ENCODE results near the gene WIF1.

WIF1 gene

DNA sequence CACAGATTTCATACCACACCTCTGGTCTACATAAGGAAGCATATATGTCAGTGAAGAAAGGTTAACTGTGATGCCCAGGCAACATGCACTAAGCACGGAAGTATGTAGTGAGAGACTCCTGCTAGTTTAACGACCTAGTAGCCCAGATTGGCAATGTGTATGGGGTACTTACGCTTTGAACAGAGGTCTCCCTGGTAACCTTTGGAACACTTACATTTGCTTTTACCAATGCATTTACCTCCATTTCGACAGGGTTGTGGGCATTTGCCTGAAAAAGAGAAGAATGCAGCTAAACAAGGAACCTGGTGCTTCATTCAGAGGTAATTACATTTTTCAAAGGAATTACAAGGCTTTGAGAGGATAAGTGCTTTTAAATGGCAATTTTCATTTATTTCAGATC lies 65.2 kb downstream of the WIF1 start:
- no peak for DNase-seq (ENCODE audit: low read depth, low spot score)
- in situ Hi-C loops (cut with HindIII; ENCODE audit: low sequenced_read_pairs) = no loop called here
- no peak overlapping the region for H3K4me3 ChIP-seq (ENCODE audit: low read depth, low read length)
- TF ChIP-seq, protein P1, sequence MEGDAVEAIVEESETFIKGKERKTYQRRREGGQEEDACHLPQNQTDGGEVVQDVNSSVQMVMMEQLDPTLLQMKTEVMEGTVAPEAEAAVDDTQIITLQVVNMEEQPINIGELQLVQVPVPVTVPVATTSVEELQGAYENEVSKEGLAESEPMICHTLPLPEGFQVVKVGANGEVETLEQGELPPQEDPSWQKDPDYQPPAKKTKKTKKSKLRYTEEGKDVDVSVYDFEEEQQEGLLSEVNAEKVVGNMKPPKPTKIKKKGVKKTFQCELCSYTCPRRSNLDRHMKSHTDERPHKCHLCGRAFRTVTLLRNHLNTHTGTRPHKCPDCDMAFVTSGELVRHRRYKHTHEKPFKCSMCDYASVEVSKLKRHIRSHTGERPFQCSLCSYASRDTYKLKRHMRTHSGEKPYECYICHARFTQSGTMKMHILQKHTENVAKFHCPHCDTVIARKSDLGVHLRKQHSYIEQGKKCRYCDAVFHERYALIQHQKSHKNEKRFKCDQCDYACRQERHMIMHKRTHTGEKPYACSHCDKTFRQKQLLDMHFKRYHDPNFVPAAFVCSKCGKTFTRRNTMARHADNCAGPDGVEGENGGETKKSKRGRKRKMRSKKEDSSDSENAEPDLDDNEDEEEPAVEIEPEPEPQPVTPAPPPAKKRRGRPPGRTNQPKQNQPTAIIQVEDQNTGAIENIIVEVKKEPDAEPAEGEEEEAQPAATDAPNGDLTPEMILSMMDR (IDR thresholded peaks at IDR 0.05; ENCODE audit: low read depth, low read length) = no peak

DNA sequence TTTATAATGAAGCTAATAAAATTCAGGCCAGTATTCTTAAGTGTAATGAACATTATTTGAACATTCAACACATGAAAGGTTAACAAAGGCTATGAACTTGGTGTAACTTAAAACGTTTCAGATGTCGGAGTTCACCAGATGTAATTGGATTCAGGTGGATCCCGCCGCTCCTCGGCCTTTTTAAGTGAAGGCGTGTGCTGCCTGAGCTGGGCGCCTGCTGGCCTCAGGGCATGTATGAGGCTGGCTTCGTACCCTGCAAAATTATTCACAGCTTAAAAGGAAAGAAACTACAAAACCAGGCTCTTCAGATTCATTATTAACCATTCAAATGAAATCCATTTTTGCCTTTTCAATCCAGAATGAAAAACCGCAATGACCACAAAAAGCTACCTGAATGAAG lies 69.9 kb downstream of the WIF1 start:
- no peak for DNase-seq (ENCODE audit: low read depth, low spot score)
- in situ Hi-C loops (cut with HindIII; ENCODE audit: low sequenced_read_pairs) = no loop called here
- TF ChIP-seq, protein P1 (IDR thresholded peaks at IDR 0.05; ENCODE audit: low read depth, low read length) = no peak
- no peak overlapping the region for H3K4me3 ChIP-seq (ENCODE audit: low read depth, low read length)

DNA sequence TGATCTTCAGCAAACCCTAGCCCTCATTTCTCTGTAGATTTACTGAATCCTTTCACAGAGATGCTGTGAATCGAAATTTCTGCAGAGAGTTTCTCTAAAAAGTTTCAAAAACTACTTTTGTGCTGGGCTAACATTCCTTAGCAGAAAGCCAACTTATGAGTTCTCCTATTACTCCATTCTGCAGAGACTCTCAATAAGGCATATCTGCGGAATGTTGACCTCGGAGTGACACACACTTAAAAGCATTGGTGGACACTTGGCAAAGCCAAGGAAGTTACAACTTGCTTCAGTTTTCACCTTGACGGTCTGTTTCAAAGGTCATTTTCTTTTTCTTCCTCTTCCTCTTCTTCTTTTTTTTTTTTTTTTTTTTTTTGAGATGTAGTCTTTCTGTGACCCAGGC lies 75.8 kb downstream of the WIF1 start:
- H3K4me3 ChIP-seq (ENCODE audit: low read depth, low read length) = no peak overlapping the region
- DNase-seq (ENCODE audit: low read depth, low spot score) = no peak
- in situ Hi-C loops (cut with HindIII; ENCODE audit: low sequenced_read_pairs) = no loop called here
- TF ChIP-seq, protein P1 (IDR thresholded peaks at IDR 0.05; ENCODE audit: low read depth, low read length) = no peak

DNA sequence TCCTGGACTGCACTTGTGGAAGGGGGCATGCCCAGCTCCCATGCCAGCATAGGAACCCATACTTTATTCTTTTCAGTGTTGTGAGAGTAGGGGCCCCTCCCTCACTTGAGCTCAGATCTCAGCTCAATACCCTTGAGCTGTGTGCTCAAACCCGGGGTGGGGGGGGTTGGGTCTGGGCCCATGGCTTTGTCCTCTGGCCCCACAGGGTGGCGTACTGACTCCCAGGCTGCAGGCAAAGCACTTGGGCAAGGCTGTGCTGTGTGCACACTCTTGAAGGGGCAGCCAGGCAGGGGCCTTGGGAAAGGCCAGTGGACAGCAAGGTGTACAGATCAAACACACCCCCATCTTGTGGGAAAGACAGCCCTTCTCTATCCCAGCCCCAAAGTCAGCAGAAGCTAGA lies 81.8 kb downstream of the WIF1 start:
- in situ Hi-C loops (cut with HindIII; ENCODE audit: low sequenced_read_pairs) = no loop called here
- TF ChIP-seq, protein P1 (IDR thresholded peaks at IDR 0.05; ENCODE audit: low read depth, low read length) = no peak
- no peak for DNase-seq (ENCODE audit: low read depth, low spot score)
- no peak overlapping the region for H3K4me3 ChIP-seq (ENCODE audit: low read depth, low read length)

DNA sequence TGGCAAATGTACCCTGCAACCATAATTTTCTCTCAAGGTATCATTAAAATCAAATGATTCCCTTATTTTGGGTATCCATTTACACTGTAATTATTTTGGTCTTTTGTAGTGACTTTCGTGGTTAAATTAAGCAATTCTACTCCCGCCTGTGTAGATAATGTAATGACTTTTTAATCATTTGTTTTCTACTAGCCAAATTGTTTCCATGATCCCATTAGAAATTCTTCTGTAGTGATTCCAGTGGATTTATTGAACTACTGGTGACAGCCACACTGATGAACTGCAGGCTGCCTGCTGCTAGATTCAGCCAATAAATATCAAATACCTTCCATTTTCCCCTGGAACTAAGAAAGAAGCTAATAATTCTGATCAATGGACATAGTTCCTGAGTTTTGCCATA lies 96.0 kb downstream of the WIF1 start:
- in situ Hi-C loops (cut with HindIII; ENCODE audit: low sequenced_read_pairs) = no loop called here
- TF ChIP-seq, protein P1 (IDR thresholded peaks at IDR 0.05; ENCODE audit: low read depth, low read length) = no peak
- H3K4me3 ChIP-seq (ENCODE audit: low read depth, low read length) = no peak overlapping the region
- no peak for DNase-seq (ENCODE audit: low read depth, low spot score)

DNA sequence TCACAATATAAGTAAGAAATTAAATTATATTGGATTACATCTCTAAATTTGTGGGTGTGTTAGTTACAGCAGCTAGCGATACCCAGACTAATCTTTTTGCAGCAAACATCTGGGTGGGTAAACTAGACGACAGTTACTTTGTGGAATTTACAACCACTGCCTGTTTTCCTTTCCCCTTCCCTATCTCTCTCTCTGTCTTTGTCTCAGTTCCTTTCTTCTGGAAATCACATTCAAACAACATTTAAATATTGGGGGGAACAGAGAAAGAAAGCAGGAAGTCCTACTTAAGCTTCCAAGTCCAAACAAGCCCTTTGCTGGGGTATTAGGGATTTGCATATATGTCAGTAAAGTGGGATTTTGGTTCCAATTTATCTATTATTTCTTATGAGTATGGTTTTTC lies 97.6 kb downstream of the WIF1 start:
- in situ Hi-C loops (cut with HindIII; ENCODE audit: low sequenced_read_pairs) = no loop called here
- DNase-seq (ENCODE audit: low read depth, low spot score) = no peak
- TF ChIP-seq, protein P1 (IDR thresholded peaks at IDR 0.05; ENCODE audit: low read depth, low read length) = no peak
- no peak overlapping the region for H3K4me3 ChIP-seq (ENCODE audit: low read depth, low read length)

DNA sequence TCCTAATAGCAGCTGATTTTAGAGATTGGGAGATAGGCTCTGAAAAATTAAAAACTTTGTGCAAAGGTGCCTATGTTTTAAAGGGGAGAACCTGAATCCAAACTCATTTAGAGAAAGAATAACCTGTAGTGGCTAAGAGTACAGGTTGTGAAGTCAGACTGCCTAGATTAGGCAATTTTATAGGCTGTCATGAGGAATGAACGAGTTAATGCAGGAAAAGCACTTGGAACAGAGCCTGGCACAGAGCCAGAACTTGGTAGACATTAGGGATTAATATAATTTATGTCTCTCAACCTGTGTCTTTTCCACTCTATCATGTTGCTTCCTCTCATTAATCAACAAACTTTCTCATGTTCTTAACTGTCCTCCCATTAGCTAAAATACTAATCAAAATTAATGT lies 98.1 kb downstream of the WIF1 start:
- no peak overlapping the region for H3K4me3 ChIP-seq (ENCODE audit: low read depth, low read length)
- DNase-seq (ENCODE audit: low read depth, low spot score) = no peak
- TF ChIP-seq, protein P1 (IDR thresholded peaks at IDR 0.05; ENCODE audit: low read depth, low read length) = no peak
- in situ Hi-C loops (cut with HindIII; ENCODE audit: low sequenced_read_pairs) = no loop called here

Measured in astrocyte of the spinal cord (primary cell).